ENCODE results near the gene COX4I2.
"Not testable (repeated sequence)": the region's sequence is repeated elsewhere in the genome, so short reads cannot be mapped to it uniquely, and the experiment has no call there.

The COX4I2 gene

GRCh38 chr20:31632548-31633338, 5.0 kb upstream of the COX4I2 start:
- Mint-ChIP-seq H3K9me3 (peaks cover under 1% of the 10 kb centered on the region), H3K4me3 (no peak overlapping the region), H3K27me3 (peaks cover under 1% of the 10 kb centered on the region), H3K4me1 (no peaks in the 10 kb centered on the region), H3K36me3 (no peaks in the 10 kb centered on the region), H3K27ac (no peak overlapping the region)
- no peak for ATAC-seq

- Mint-ChIP-seq H3K27me3 (peaks cover 8% of the 10 kb centered on the region), H3K36me3 (no peaks in the 10 kb centered on the region), H3K27ac (no peak overlapping the region), H3K9me3 (no peaks in the 10 kb centered on the region), H3K4me3 (no peak overlapping the region), H3K4me1 (no peaks in the 10 kb centered on the region)
- no peak for ATAC-seq
Measured at GRCh38 chr20:31633339-31633914, 4.3 kb upstream of the COX4I2 start.

- Mint-ChIP-seq H3K27me3 (peaks cover 41% of the 10 kb centered on the region), H3K4me1 (peaks cover 6% of the 10 kb centered on the region), H3K36me3 (no peaks in the 10 kb centered on the region), H3K4me3 (peak overlapping the region; percentile 30), H3K9me3 (no peaks in the 10 kb centered on the region), H3K27ac (no peak overlapping the region)
- no peak for ATAC-seq
Measured at GRCh38 chr20:31638317-31638716, 605 bp downstream of the COX4I2 start.

- Mint-ChIP-seq H3K4me3 (no peak overlapping the region), H3K27ac (no peak overlapping the region)
Measured at GRCh38 chr20:31638816-31639215, 1.1 kb downstream of the COX4I2 start.

GRCh38 chr20:31640259-31640658, 2.5 kb downstream of the COX4I2 start:
- no peaks in the 10 kb centered on the region for H3K9me3 Mint-ChIP-seq
- no peak overlapping the region for H3K27ac Mint-ChIP-seq
- H3K27me3 Mint-ChIP-seq: peaks cover 42% of the 10 kb centered on the region
- no peak overlapping the region for H3K4me3 Mint-ChIP-seq
- no peaks in the 10 kb centered on the region for H3K36me3 Mint-ChIP-seq
- H3K4me1 Mint-ChIP-seq: peaks cover 6% of the 10 kb centered on the region
- no peak for ATAC-seq

More at GRCh38 chr20:31638816-31639215, 1.1 kb downstream of the COX4I2 start:
- H3K4me1 Mint-ChIP-seq: peaks cover 6% of the 10 kb centered on the region
- no peaks in the 10 kb centered on the region for H3K36me3 Mint-ChIP-seq
- ATAC-seq: no peak
- no peaks in the 10 kb centered on the region for H3K9me3 Mint-ChIP-seq
- H3K27me3 Mint-ChIP-seq: peaks cover 42% of the 10 kb centered on the region

GRCh38 chr20:31641391-31641790, 3.7 kb downstream of the COX4I2 start:
- Mint-ChIP-seq H3K27ac (no peak overlapping the region), H3K4me1 (peaks cover 6% of the 10 kb centered on the region), H3K4me3 (no peak overlapping the region), H3K36me3 (no peaks in the 10 kb centered on the region), H3K27me3 (peaks cover 42% of the 10 kb centered on the region), H3K9me3 (no peaks in the 10 kb centered on the region)
- ATAC-seq: no peak

GRCh38 chr20:31642837-31643236, 5.1 kb downstream of the COX4I2 start:
- H3K27me3 Mint-ChIP-seq: peaks cover 40% of the 10 kb centered on the region
- ATAC-seq: no peak
- H3K4me3 Mint-ChIP-seq: no peak overlapping the region
- H3K36me3 Mint-ChIP-seq: no peaks in the 10 kb centered on the region
- H3K9me3 Mint-ChIP-seq: no peaks in the 10 kb centered on the region
- peaks cover 6% of the 10 kb centered on the region for H3K4me1 Mint-ChIP-seq
- H3K27ac Mint-ChIP-seq: no peak overlapping the region

- Mint-ChIP-seq H3K4me1 (peaks cover 6% of the 10 kb centered on the region), H3K27ac (no peak overlapping the region), H3K4me3 (no peak overlapping the region), H3K36me3 (no peaks in the 10 kb centered on the region), H3K9me3 (no peaks in the 10 kb centered on the region), H3K27me3 (peaks cover 33% of the 10 kb centered on the region)
- ATAC-seq: no peak
Measured at GRCh38 chr20:31643522-31643921, 5.8 kb downstream of the COX4I2 start.

GRCh38 chr20:31644701-31645100, 7.0 kb downstream of the COX4I2 start:
- H3K4me3 Mint-ChIP-seq: no peak overlapping the region
- no peaks in the 10 kb centered on the region for H3K9me3 Mint-ChIP-seq
- H3K36me3 Mint-ChIP-seq: no peaks in the 10 kb centered on the region
- ATAC-seq: no peak
- H3K4me1 Mint-ChIP-seq: peaks cover 6% of the 10 kb centered on the region
- no peak overlapping the region for H3K27ac Mint-ChIP-seq
- H3K27me3 Mint-ChIP-seq: peaks cover 21% of the 10 kb centered on the region

- not testable (repeated sequence) for H3K4me3 Mint-ChIP-seq, ATAC-seq, H3K9me3 Mint-ChIP-seq, H3K27me3 Mint-ChIP-seq, H3K36me3 Mint-ChIP-seq, H3K27ac Mint-ChIP-seq
- H3K4me1 Mint-ChIP-seq: peaks cover 11% of the 10 kb centered on the region
Measured at GRCh38 chr20:31648104-31648503, 10.4 kb downstream of the COX4I2 start.

- H3K4me1 Mint-ChIP-seq: peaks cover 9% of the 10 kb centered on the region
- no peaks in the 10 kb centered on the region for H3K27me3 Mint-ChIP-seq
- peak overlapping the region; percentile 18 for H3K27ac Mint-ChIP-seq
- H3K9me3 Mint-ChIP-seq: no peaks in the 10 kb centered on the region
- no peak overlapping the region for H3K4me3 Mint-ChIP-seq
- H3K36me3 Mint-ChIP-seq: no peaks in the 10 kb centered on the region
- ATAC-seq: no peak
Measured at GRCh38 chr20:31652917-31653396, 15.2 kb downstream of the COX4I2 start.

GRCh38 chr20:31653561-31653960, 15.8 kb downstream of the COX4I2 start:
- no peak overlapping the region for H3K4me3 Mint-ChIP-seq
- no peaks in the 10 kb centered on the region for H3K9me3 Mint-ChIP-seq
- H3K36me3 Mint-ChIP-seq: no peaks in the 10 kb centered on the region
- peaks cover 9% of the 10 kb centered on the region for H3K4me1 Mint-ChIP-seq
- no peak overlapping the region for H3K27ac Mint-ChIP-seq
- H3K27me3 Mint-ChIP-seq: no peaks in the 10 kb centered on the region
- ATAC-seq: no peak

- ATAC-seq: no peak
- peaks cover 9% of the 10 kb centered on the region for H3K4me1 Mint-ChIP-seq
- H3K9me3 Mint-ChIP-seq: no peaks in the 10 kb centered on the region
- H3K27ac Mint-ChIP-seq: no peak overlapping the region
- no peak overlapping the region for H3K4me3 Mint-ChIP-seq
- H3K36me3 Mint-ChIP-seq: no peaks in the 10 kb centered on the region
- H3K27me3 Mint-ChIP-seq: no peaks in the 10 kb centered on the region
Measured at GRCh38 chr20:31654534-31654933, 16.8 kb downstream of the COX4I2 start.

- no peaks in the 10 kb centered on the region for H3K9me3 Mint-ChIP-seq
- H3K4me3 Mint-ChIP-seq: peak overlapping the region; percentile 65
- no peaks in the 10 kb centered on the region for H3K27me3 Mint-ChIP-seq
- H3K36me3 Mint-ChIP-seq: peaks cover 31% of the 10 kb centered on the region
- H3K4me1 Mint-ChIP-seq: peaks cover 44% of the 10 kb centered on the region
- peak; percentile 90 for ATAC-seq
- H3K27ac Mint-ChIP-seq: peak overlapping the region; percentile 45
Measured at GRCh38 chr20:31661625-31662371, 24.1 kb downstream of the COX4I2 start.

- Mint-ChIP-seq H3K36me3 (peaks cover 32% of the 10 kb centered on the region), H3K27ac (peak overlapping the region; percentile 45), H3K9me3 (no peaks in the 10 kb centered on the region), H3K4me1 (peaks cover 50% of the 10 kb centered on the region), H3K27me3 (no peaks in the 10 kb centered on the region), H3K4me3 (peak overlapping the region; percentile 65)
- ATAC-seq: no peak
Measured at GRCh38 chr20:31662372-31662854, 24.7 kb downstream of the COX4I2 start.
